NT2/D1 (cell line): ENCODE measurements around the gene COL26A1.

Experiments
- DNase-seq: peaks from one replicate; pipeline ENCODE4 v3.0.0-alpha.2; 2011; ENCODE audit warnings: low read depth, low spot score
- H3K27me3 ChIP-seq: 2 replicates; pipeline ENCODE4 v1.6.0; 2011; ENCODE audit warnings: mild to moderate bottlenecking; ENCODE audit not compliant: insufficient read length, insufficient read depth
- H3K36me3 ChIP-seq: 2 replicates; pipeline ENCODE4 v1.6.1; 2011; ENCODE audit warnings: mild to moderate bottlenecking, low read length, mixed read lengths; ENCODE audit not compliant: insufficient read depth, insufficient read length
- H3K4me1 ChIP-seq: 2 replicates; pipeline ENCODE4 v1.5.1; 2011; ENCODE audit not compliant: insufficient read depth, insufficient read length
- H3K4me3 ChIP-seq: 2 replicates; pipeline ENCODE4 v1.5.1; 2011; ENCODE audit warnings: low read depth; ENCODE audit not compliant: insufficient read length
- H3K9ac ChIP-seq: 2 replicates; pipeline ENCODE4 v1.6.0; 2011; ENCODE audit warnings: low read depth; ENCODE audit not compliant: insufficient read length
- H3K9me3 ChIP-seq: 2 replicates; pipeline ENCODE4 v1.5.1; 2011; ENCODE audit warnings: mild to moderate bottlenecking, low read length; ENCODE audit not compliant: insufficient read depth
- SUZ12 ChIP-seq: IDR thresholded peaks from 2 replicates; pipeline ENCODE4 v1.6.1; 2011; ENCODE audit not compliant: insufficient read length, insufficient read depth; ENCODE audit errors: extremely low read depth
- YY1 ChIP-seq: IDR thresholded peaks from 2 replicates; pipeline ENCODE4 v1.6.1; 2011; ENCODE audit not compliant: insufficient read length, insufficient read depth
- ZNF274 ChIP-seq: IDR thresholded peaks from 2 replicates; pipeline ENCODE4 v1.6.1; 2011; ENCODE audit warnings: mild to moderate bottlenecking, low read depth, low read length

Gene COL26A1

DNA sequence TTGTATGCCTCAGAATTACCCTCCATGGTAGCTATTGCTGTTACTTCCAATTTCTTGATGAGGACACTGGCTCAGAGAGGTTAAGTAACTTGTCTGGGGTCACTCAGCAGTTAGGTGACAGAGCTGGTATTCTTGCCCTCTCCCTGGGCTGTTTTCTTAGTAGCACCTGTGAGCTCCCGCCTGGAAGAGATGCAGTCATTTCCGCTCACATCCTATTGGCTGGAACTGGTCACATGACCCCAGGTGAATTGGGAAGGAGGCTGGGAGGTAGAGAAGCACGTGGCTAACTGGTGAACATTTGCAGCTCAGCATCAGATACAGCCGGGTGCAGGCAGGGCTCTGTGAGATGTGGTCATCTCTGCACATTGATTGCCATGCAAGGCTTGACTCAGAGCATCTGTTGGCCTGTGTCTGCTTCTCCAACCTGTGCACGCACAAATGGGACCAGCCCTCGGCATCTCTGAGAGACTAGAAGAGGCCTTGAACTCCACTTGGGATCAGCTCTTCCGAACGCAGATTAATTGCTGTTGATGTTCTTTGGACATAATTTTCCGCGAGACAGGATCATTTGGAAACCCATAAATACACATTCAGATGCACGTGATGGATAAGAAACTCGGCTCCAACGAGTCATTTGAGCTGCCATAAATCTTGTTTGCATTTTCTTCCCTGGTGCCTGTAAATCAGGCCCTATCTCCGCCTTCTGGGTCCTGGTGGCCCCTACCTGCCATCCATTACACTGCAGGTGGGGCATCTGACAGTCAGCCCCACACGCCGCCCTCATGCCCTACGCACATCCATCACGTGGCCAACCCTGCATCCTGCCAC lies 223.6 kb downstream of the COL26A1 start:
- no peak for DNase-seq
- Histone ChIP-seq H3K9ac (no peak overlapping the region), H3K4me3 (no peak overlapping the region), H3K9me3 (peaks cover 9% of the 10 kb centered on the region; the same call in 1 of the 2 replicates), H3K4me1 (peaks cover 2% of the 10 kb centered on the region), H3K36me3 (no peaks in the 10 kb centered on the region), H3K27me3 (no peaks in the 10 kb centered on the region)
- TF ChIP-seq SUZ12 (no peak), YY1 (no peak), ZNF274 (no peak)

DNA sequence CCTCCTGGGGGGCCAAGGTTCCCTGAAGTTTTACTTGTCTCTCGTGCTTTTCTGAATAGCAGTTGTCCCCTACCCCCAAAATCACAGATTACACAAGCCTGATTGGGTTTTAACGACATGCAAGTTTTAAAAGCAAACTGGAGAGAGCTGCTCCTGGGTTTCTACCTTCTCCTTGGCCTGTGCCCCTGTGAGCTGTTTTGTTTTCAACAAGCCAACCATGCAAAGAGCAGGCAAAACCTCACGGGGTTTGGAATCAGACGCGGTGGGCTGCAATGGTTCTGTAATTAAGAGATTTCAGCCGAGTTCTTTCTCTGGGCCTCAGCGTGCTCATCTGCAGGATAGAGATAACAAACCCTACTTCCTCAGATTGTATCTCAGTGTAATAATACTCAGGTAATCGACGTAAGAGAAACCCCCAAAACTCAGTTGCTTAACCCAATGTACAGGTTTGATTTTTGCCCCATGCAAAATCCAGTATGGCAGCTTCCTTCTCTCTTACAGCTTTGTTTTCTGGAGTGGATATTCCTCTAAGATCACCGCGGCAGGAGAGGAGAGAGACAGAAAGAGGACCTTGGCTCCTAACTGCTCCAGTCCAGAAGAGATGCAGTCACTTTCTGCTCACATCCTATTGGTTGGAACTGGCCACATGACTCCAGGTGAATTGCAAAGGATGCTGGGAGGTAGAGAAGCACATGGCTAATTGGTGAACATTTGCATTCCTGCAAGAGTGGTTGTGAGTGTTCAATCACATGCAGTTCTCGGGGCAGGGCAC lies 224.4 kb downstream of the COL26A1 start:
- H3K9ac ChIP-seq = no peak overlapping the region
- TF ChIP-seq SUZ12 (no peak), YY1 (no peak), ZNF274 (no peak)
- no peak overlapping the region for H3K4me3 ChIP-seq
- DNase-seq = no peak
- H3K36me3 ChIP-seq = no peaks in the 10 kb centered on the region
- H3K4me1 ChIP-seq = no peaks in the 10 kb centered on the region
- peaks cover 9% of the 10 kb centered on the region; the same call in 1 of the 2 replicates for H3K9me3 ChIP-seq
- H3K27me3 ChIP-seq = no peaks in the 10 kb centered on the region

DNA sequence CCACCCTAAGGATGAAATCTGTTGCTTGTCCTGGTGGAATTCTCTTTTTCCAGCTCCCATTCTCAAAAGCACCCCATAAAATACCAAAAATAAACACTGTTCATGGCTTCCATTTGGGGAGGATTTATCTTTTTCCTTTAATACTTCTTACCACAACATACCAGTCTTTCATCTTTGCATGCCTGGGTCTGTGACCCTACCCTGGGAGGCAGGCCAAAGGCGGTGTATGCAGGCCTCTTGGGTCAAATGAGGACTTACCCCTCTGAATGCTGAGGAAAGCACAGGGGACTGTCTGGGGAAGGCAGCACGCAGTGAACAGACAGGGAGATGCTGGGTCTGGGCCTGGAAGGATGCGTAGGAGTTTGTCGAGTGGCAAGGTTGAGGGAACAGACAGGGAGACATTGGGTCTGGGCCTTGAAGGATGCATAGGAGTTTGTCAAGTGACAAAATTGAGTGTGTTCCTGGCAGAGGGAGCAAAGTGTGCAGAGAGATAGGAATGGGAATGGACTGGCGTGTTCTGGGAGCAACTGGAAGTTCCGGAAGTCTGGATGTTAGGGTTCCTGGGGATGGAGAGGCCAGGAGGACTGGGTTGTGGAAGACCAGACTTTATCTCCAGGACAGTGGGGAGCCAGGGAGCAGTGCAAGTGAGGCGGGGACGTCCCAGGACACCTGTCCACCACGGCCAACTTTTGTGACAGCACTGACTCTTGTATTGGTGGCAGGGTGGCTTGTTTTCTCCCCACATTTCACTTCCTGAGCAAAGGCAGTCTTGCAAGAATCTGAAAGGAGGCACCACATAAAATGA lies 225.7 kb downstream of the COL26A1 start:
- H3K27me3 ChIP-seq = no peaks in the 10 kb centered on the region
- no peak for DNase-seq
- peaks cover 3% of the 10 kb centered on the region; the same call in 1 of the 2 replicates for H3K9me3 ChIP-seq
- TF ChIP-seq YY1 (no peak), SUZ12 (no peak), ZNF274 (no peak)
- H3K36me3 ChIP-seq = no peaks in the 10 kb centered on the region
- H3K9ac ChIP-seq = no peak overlapping the region
- H3K4me1 ChIP-seq = no peaks in the 10 kb centered on the region
- no peak overlapping the region for H3K4me3 ChIP-seq

DNA sequence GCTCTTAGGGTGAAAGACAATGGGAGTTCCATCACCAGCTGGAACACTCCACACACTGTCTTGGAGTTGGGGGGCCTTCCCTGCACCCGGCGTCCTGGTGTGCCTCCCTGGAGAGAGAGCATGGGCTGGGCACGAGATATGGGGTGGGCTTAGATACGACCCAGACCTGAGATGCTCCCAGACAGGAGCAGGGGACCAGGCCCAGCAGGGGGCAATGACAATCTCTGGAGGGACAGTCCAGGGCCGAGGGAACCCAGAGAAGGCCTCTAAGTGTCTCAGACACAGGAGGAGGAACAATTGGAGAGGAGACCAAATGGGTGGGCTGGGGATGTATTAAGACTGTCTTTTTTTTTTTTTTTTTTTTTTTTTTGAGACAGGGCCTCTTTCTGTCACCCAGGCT lies 226.4 kb downstream of the COL26A1 start:
- DNase-seq = no peak
- no peak for TF ChIP-seq ZNF274
- no peak for TF ChIP-seq SUZ12
- TF ChIP-seq YY1 = no peak
- Histone ChIP-seq H3K4me1 (no peaks in the 10 kb centered on the region), H3K36me3 (no peaks in the 10 kb centered on the region), H3K9me3 (no peaks in the 10 kb centered on the region), H3K4me3 (no peak overlapping the region), H3K9ac (no peak overlapping the region), H3K27me3 (no peaks in the 10 kb centered on the region)

DNA sequence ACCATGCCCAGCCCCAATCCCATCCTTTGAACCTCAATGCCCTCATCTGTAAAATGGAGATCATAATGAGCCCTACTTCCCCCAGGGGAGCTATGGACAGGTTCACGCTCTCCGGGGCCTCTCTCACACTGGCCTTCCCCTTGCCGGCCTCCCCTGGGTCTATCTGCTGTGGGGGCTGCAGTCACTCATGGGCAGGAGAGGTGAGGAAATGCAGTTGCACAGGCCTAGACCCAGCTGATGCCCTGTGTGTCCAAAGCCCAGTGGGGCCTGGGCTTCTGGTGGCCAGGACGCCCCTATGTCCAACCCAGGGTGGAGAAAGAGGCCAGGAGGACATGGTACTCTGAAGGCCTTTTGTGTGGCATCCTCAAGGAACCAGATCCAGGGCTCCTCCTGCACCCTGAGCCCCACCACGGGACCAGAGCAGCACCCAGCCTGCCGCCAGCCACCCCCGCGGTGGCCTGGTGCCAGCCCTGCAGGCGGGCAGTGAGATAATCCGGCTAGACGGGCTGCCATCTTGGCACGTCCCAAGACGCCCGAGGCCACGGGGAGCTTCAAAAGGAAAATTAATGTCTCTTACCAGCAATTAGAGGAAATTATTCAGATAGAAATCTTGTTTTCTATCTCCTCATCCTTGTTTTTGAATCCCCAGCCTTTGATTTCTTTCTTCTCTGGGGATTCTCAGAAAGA lies 227.4 kb downstream of the COL26A1 start:
- no peaks in the 10 kb centered on the region for H3K4me1 ChIP-seq
- no peaks in the 10 kb centered on the region for H3K9me3 ChIP-seq
- no peaks in the 10 kb centered on the region for H3K27me3 ChIP-seq
- no peak for DNase-seq
- no peak overlapping the region for H3K4me3 ChIP-seq
- no peaks in the 10 kb centered on the region for H3K36me3 ChIP-seq
- H3K9ac ChIP-seq = no peak overlapping the region
- no peak for TF ChIP-seq YY1
- TF ChIP-seq SUZ12 = no peak
- no peak for TF ChIP-seq ZNF274

DNA sequence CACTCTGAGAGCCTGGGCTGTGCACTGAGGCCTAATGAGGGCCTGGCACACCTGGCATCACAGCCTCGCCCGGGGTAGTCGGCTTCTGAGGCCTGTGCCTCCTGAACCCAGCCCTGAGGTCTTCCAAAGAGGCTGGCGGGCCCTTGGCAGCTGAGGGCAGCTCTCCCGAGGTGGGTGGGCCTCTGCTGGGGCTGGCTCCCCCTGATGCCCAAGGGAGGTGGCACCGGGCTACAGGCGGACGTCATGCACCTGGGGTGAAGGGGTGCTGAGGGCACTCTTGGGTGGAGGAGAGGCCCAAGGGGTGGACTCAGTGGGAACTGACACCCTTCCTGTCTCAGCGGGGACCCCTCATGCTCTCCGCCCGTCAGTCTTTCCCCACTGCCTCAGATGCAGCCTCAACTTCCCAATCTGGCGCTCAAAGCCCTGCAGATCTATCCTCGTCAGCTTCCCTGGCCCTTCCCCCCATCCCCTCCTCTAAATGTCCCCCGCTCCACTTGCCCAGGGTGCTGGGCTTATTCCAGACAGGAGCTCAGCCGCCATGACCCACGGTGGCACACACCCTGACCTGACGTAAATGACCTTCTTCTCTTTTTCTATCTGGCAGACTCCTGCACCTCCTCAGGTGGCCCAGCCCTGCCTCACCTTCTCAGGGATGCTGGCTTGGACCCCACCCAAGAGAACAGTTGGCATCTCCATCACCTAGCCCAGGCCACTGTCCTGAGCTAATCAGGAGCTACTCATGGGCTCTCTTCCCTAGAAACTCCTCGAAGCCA lies 228.2 kb downstream of the COL26A1 start:
- no peak for TF ChIP-seq YY1
- no peak for TF ChIP-seq SUZ12
- no peak for TF ChIP-seq ZNF274
- DNase-seq = no peak
- no peaks in the 10 kb centered on the region for H3K9me3 ChIP-seq
- no peak overlapping the region for H3K9ac ChIP-seq
- H3K27me3 ChIP-seq = no peaks in the 10 kb centered on the region
- no peak overlapping the region for H3K4me3 ChIP-seq
- no peaks in the 10 kb centered on the region for H3K36me3 ChIP-seq
- H3K4me1 ChIP-seq = no peaks in the 10 kb centered on the region
